GM12892 (cell line): ENCODE results near the gene USF2.

Source experiments
- POLR2A ChIP-seq: IDR thresholded peaks from 2 replicates; pipeline ENCODE4 v1.6.1; 2011; ENCODE audit warnings: low read depth, low read length, control low read depth
- POLR2AphosphoS5 ChIP-seq: IDR thresholded peaks from 2 replicates; pipeline ENCODE4 v1.6.1; 2011; ENCODE audit warnings: low read depth, low read length, control low read depth
- TAF1 ChIP-seq: IDR thresholded peaks from 2 replicates; pipeline ENCODE4 v1.6.1; 2011; ENCODE audit warnings: low read depth, mild to moderate bottlenecking, control low read depth, low read length, borderline replicate concordance

DNA sequence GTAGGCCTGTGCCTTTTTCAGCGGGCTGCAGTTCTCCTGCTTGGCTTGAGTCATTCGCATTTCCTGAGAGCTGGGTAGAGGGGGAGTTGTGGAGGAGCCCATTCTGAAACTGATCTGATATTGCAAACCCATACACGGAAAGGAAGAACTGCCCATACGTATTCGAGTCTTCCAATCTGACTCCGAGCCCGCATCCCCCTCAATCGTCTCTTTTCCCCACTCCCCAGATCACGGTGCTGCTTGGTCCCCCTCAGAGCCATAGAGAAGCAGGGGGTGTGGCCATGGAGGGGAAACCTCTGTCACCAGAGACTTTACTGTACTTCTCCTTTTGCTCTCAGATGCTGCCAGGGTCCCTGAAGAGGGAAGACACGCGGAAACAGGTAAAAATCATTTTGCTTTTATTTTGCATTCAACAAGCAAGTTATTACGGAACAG is 60.1 kb downstream of the USF2 start, which contains the start of gene CD22:
- TF ChIP-seq POLR2A: peak; percentile 97
- peak; percentile 97 for TF ChIP-seq POLR2AphosphoS5
- TF ChIP-seq TAF1: peak; percentile 79; the same call in 1 of the 2 replicates
